H7 (cell line): ENCODE results near the gene NRXN2. TPM values are rescaled to one million over a fixed set of nuclear protein-coding genes. Genes with fewer than 3 reads are reported as not detected.

Experiments used
- DNase-seq: peaks from one replicate; pipeline ENCODE4 v3.0.0; 2012
- H3K27me3 ChIP-seq: 2 replicates; pipeline ENCODE4 v1.6.0; 2011; ENCODE audit warnings: mild to moderate bottlenecking, low read length; ENCODE audit not compliant: control insufficient read depth, insufficient read depth
- H3K36me3 ChIP-seq: replicated peaks from 2 replicates; pipeline ENCODE4 v1.5.1; 2011; ENCODE audit warnings: low read length; ENCODE audit not compliant: control insufficient read depth, insufficient read depth
- H3K4me3 ChIP-seq: 2 replicates; pipeline ENCODE4 v1.5.1; 2011; ENCODE audit warnings: low read depth, mild to moderate bottlenecking, control low read depth, low read length, moderate library complexity; ENCODE audit not compliant: insufficient read depth
- total RNA-seq: library from RNA; depleted of rRNA; stranded (reverse); fragments of >200 nt; shearing (Covaris generic); gene quantifications from 2 replicates; pipeline ENCODE4 v1.2.3, GENCODE V29; 2014

Gene NRXN2
- total RNA-seq, 1 experiment from 2014 or later = 1.9 TPM

- no peak overlapping the region; the same call in 1 of the 2 replicates for H3K4me3 ChIP-seq
- peaks cover 29% of the 10 kb centered on the region for H3K27me3 ChIP-seq
Measured at GRCh38 chr11:64723907-64724862, 1.2 kb upstream of the NRXN2 start.

GRCh38 chr11:64722141-64723065 is 594 bp downstream of the NRXN2 start:
- no peak overlapping the region for H3K4me3 ChIP-seq
- peak; percentile 62 for DNase-seq
- H3K27me3 ChIP-seq = peaks cover 29% of the 10 kb centered on the region

More at GRCh38 chr11:64723907-64724862, 1.2 kb upstream of the NRXN2 start:
- no peaks in the 10 kb centered on the region for H3K36me3 ChIP-seq
- peak; percentile 28 for DNase-seq

GRCh38 chr11:64721359-64721699 is 1.7 kb downstream of the NRXN2 start:
- DNase-seq = no peak
- H3K27me3 ChIP-seq = peaks cover 37% of the 10 kb centered on the region
- H3K36me3 ChIP-seq = no peaks in the 10 kb centered on the region
- no peak overlapping the region for H3K4me3 ChIP-seq

More at GRCh38 chr11:64722141-64723065, 594 bp downstream of the NRXN2 start:
- H3K36me3 ChIP-seq = no peaks in the 10 kb centered on the region

GRCh38 chr11:64720640-64721358 is 2.2 kb downstream of the NRXN2 start:
- DNase-seq = peak; percentile 48
- H3K27me3 ChIP-seq = peaks cover 39% of the 10 kb centered on the region
- no peaks in the 10 kb centered on the region for H3K36me3 ChIP-seq
- no peak overlapping the region for H3K4me3 ChIP-seq

GRCh38 chr11:64720167-64720566 is 2.8 kb downstream of the NRXN2 start:
- Histone ChIP-seq H3K4me3 (no peak overlapping the region), H3K27me3 (peaks cover 45% of the 10 kb centered on the region), H3K36me3 (no peaks in the 10 kb centered on the region)
- peak; percentile 42 for DNase-seq

- peak; percentile 34 for DNase-seq
- H3K27me3 ChIP-seq = peaks cover 52% of the 10 kb centered on the region
- no peaks in the 10 kb centered on the region for H3K36me3 ChIP-seq
- no peak overlapping the region for H3K4me3 ChIP-seq
Measured at GRCh38 chr11:64719406-64719805, 3.6 kb downstream of the NRXN2 start.

- H3K4me3 ChIP-seq = no peak overlapping the region
- no peak for DNase-seq
- no peaks in the 10 kb centered on the region for H3K36me3 ChIP-seq
- H3K27me3 ChIP-seq = peaks cover 59% of the 10 kb centered on the region
Measured at GRCh38 chr11:64718780-64719124, 4.2 kb downstream of the NRXN2 start.

- DNase-seq = peak; percentile 31
- Histone ChIP-seq H3K4me3 (no peak overlapping the region), H3K27me3 (peaks cover 61% of the 10 kb centered on the region), H3K36me3 (no peaks in the 10 kb centered on the region)
Measured at GRCh38 chr11:64718084-64718779, 4.8 kb downstream of the NRXN2 start.

GRCh38 chr11:64717268-64717578 is 5.8 kb downstream of the NRXN2 start:
- no peaks in the 10 kb centered on the region for H3K36me3 ChIP-seq
- H3K27me3 ChIP-seq = peaks cover 66% of the 10 kb centered on the region
- DNase-seq = peak; percentile 61
- no peak overlapping the region for H3K4me3 ChIP-seq

- H3K4me3 ChIP-seq = no peak overlapping the region
- DNase-seq = peak; percentile 65
- peaks cover 66% of the 10 kb centered on the region for H3K27me3 ChIP-seq
- H3K36me3 ChIP-seq = no peaks in the 10 kb centered on the region
Measured at GRCh38 chr11:64716473-64717267, 6.3 kb downstream of the NRXN2 start.

GRCh38 chr11:64715756-64716472 is 7.1 kb downstream of the NRXN2 start:
- Histone ChIP-seq H3K36me3 (no peaks in the 10 kb centered on the region), H3K4me3 (no peak overlapping the region), H3K27me3 (peaks cover 64% of the 10 kb centered on the region)
- peak; percentile 61 for DNase-seq

GRCh38 chr11:64715110-64715509 is 7.9 kb downstream of the NRXN2 start:
- Histone ChIP-seq H3K4me3 (no peak overlapping the region), H3K27me3 (peaks cover 57% of the 10 kb centered on the region), H3K36me3 (no peaks in the 10 kb centered on the region)
- no peak for DNase-seq

GRCh38 chr11:64714666-64715065 is 8.3 kb downstream of the NRXN2 start:
- peaks cover 55% of the 10 kb centered on the region for H3K27me3 ChIP-seq

More at GRCh38 chr11:64714666-64715065, 8.3 kb downstream of the NRXN2 start:
- H3K36me3 ChIP-seq = no peaks in the 10 kb centered on the region
- H3K4me3 ChIP-seq = no peak overlapping the region
- no peak for DNase-seq
